Measurements from ENCODE around the gene HABP2. TPM values are rescaled to one million over a fixed set of nuclear protein-coding genes. Genes with fewer than 3 reads are reported as not detected.

HABP2 gene
- total and polyA plus RNA-seq, 3 donors from 2014 or later: 0.37 to 1.9 TPM; not detected in 1

- Histone ChIP-seq H3K9me3 (no peaks in the 10 kb centered on the region), H3K4me3 (no peak overlapping the region), H3K36me3 (ENCODE audit: low read depth, missing control alignments) (no peaks in the 10 kb centered on the region), H3K4me1 (no peaks in the 10 kb centered on the region), H3K27ac (no peak overlapping the region), H3K27me3 (no peaks in the 10 kb centered on the region)
- TF ChIP-seq POLR2A (IDR thresholded peaks at IDR 0.05): no peak
- TF ChIP-seq CTCF (IDR thresholded peaks at IDR 0.05): no peak
- 80 to 84% methylated on average over 2 of the region's 2 CpGs for WGBS, 2 donors
- intact Hi-C loops (cut with DNase I; ENCODE audit: low total_unique reads): no loop called here
- no peak for DNase-seq
Observed at GRCh38 chr10:113613427-113613826, 60.6 kb downstream of the HABP2 start.

GRCh38 chr10:113613977-113614690 is 61.3 kb downstream of the HABP2 start:
- Histone ChIP-seq H3K36me3 (ENCODE audit: low read depth, missing control alignments) (no peaks in the 10 kb centered on the region), H3K27ac (no peak overlapping the region), H3K4me1 (no peaks in the 10 kb centered on the region), H3K9me3 (no peaks in the 10 kb centered on the region), H3K27me3 (no peaks in the 10 kb centered on the region), H3K4me3 (no peak overlapping the region)
- no peak for DNase-seq
- WGBS, 2 donors: 61 to 66% methylated on average over 15 of the region's 15 CpGs
- intact Hi-C loops (cut with DNase I; ENCODE audit: low total_unique reads): no loop called here
- TF ChIP-seq CTCF (IDR thresholded peaks at IDR 0.05) (no peak), POLR2A (IDR thresholded peaks at IDR 0.05) (no peak)

GRCh38 chr10:113616244-113617074 is 63.6 kb downstream of the HABP2 start:
- H3K36me3 ChIP-seq (ENCODE audit: low read depth, missing control alignments): no peaks in the 10 kb centered on the region

GRCh38 chr10:113617086-113617485 is 64.2 kb downstream of the HABP2 start:
- Histone ChIP-seq H3K4me3 (no peak overlapping the region), H3K27me3 (no peaks in the 10 kb centered on the region), H3K4me1 (no peaks in the 10 kb centered on the region), H3K27ac (no peak overlapping the region), H3K36me3 (ENCODE audit: low read depth, missing control alignments) (no peaks in the 10 kb centered on the region), H3K9me3 (no peaks in the 10 kb centered on the region)
- 26 to 42% methylated on average over 7 of the region's 7 CpGs for WGBS, 2 donors
- no peak for DNase-seq
- TF ChIP-seq POLR2A (IDR thresholded peaks at IDR 0.05) (no peak), CTCF (IDR thresholded peaks at IDR 0.05) (no peak)
- intact Hi-C loops (cut with DNase I; ENCODE audit: low total_unique reads): no loop called here

More at GRCh38 chr10:113616244-113617074, 63.6 kb downstream of the HABP2 start:
- Histone ChIP-seq H3K9me3 (no peaks in the 10 kb centered on the region), H3K27ac (no peak overlapping the region), H3K4me3 (no peak overlapping the region), H3K4me1 (no peaks in the 10 kb centered on the region), H3K27me3 (no peaks in the 10 kb centered on the region)
- intact Hi-C loops (cut with DNase I; ENCODE audit: low total_unique reads): no loop called here
- TF ChIP-seq POLR2A (IDR thresholded peaks at IDR 0.05) (no peak), CTCF (IDR thresholded peaks at IDR 0.05) (peak in 1 of 3 experiments; percentile 37)
- DNase-seq: no peak
- 26 to 30% methylated on average over 5 of the region's 5 CpGs for WGBS, 2 donors
